K562 (cell line): Measurements from ENCODE around the gene NPC1L1. TPM values are rescaled to one million over a fixed set of nuclear protein-coding genes. Genes with fewer than 3 reads are reported as not detected.
A peak's percentile ranks its signal among the peaks of the same experiment; 100 is the strongest.

ENCODE experiments used
- ATF7 ChIP-seq: fragments of 450-650 bp; IDR thresholded peaks from 2 replicates; pipeline ENCODE4 v1.7.1; 2014; ENCODE audit warnings: mild to moderate bottlenecking, moderate library complexity
- COPS2 ChIP-seq: fragments of 450-650 bp; conservative IDR thresholded peaks from 2 replicates; pipeline ENCODE4 v1.6.1; 2016; ENCODE audit warnings: mild to moderate bottlenecking, moderate library complexity
- CSDE1 ChIP-seq, 2 experiments: fragments of 450-650 bp; IDR thresholded peaks; 2 replicates each; pipeline ENCODE4 v1.6.1; 2016; ENCODE audit warnings: mild to moderate bottlenecking in 1 of 2
- HIVEP1 ChIP-seq: fragments of 250-450 bp; sonication (Bioruptor Pico); IDR thresholded peaks from 2 replicates; pipeline ENCODE4 v1.4.0; 2020; ENCODE audit warnings: mild to moderate bottlenecking
- IFI16 ChIP-seq: fragments of 250-450 bp; sonication (Bioruptor Pico); IDR thresholded peaks from 2 replicates; pipeline ENCODE4 v2.1.2; 2022; ENCODE audit warnings: mild to moderate bottlenecking, inconsistent platforms
- LCOR ChIP-seq: sonication (generic); formaldehyde crosslinking; IDR thresholded peaks from 2 replicates; pipeline ENCODE4 v1.8.0; 2022; ENCODE audit warnings: mild to moderate bottlenecking, missing genetic modification reagents
- MTA3 ChIP-seq: fragments of 450-650 bp; formaldehyde crosslinking; IDR thresholded peaks from 2 replicates; pipeline ENCODE4 v1.6.1; 2017; ENCODE audit warnings: mild to moderate bottlenecking, borderline replicate concordance
- MYBL2 ChIP-seq, 2 experiments: fragments of 450-650 bp in 1 of 2; sonication (generic) in 1 of 2; formaldehyde crosslinking in 1 of 2; IDR thresholded peaks; 2 replicates each; pipeline versions ENCODE4 v1.6.1 to v1.8.1; 2017 to 2022; ENCODE audit warnings: borderline replicate concordance in 1 of 2, inconsistent platforms in 1 of 2, low read depth in 1 of 2, mild to moderate bottlenecking in 1 of 2, missing genetic modification reagents in 1 of 2, moderate library complexity in 1 of 2
- MYC ChIP-seq, 2 experiments: fragments of 250-450 bp in 1 of 2; sonication (Bioruptor Pico) in 1 of 2; IDR thresholded peaks; 2 replicates each; pipeline versions ENCODE4 v1.5.1 to v1.6.1; 2012 to 2021; ENCODE audit warnings: low read depth in 2 of 2, borderline replicate concordance in 1 of 2, improper control_type of control experiment in 1 of 2, low read length in 1 of 2, mild to moderate bottlenecking in 1 of 2, moderate library complexity in 1 of 2
- MYNN ChIP-seq, 2 experiments: sonication (generic); formaldehyde crosslinking in 1 of 2; IDR thresholded peaks; 2 replicates each; pipeline versions ENCODE4 v1.5.0 to v1.6.1; 2016 to 2020; ENCODE audit warnings: antibody characterized with exemption in 1 of 2, missing genetic modification reagents in 1 of 2
- NBN ChIP-seq: fragments of 450-650 bp; IDR thresholded peaks from 2 replicates; pipeline ENCODE4 v1.6.1; 2016; ENCODE audit warnings: low read depth, mild to moderate bottlenecking
- NFATC3 ChIP-seq: fragments of 450-650 bp; IDR thresholded peaks from 2 replicates; pipeline ENCODE4 v1.6.1; 2017; ENCODE audit warnings: mild to moderate bottlenecking
- NFIC ChIP-seq: fragments of 450-650 bp; IDR thresholded peaks from 2 replicates; pipeline ENCODE4 v1.6.1; 2017; ENCODE audit warnings: mild to moderate bottlenecking, inconsistent platforms
- SETDB1 ChIP-seq: IDR thresholded peaks from one replicate; pipeline ENCODE4 v1.6.1; 2012; ENCODE audit warnings: low read length, control low read depth, inconsistent platforms
- SMARCC2 ChIP-seq: fragments of 450-650 bp; IDR thresholded peaks from 2 replicates; pipeline ENCODE4 v1.6.1; 2017; ENCODE audit warnings: antibody characterized with exemption, moderate library complexity, mild to moderate bottlenecking, low read depth
- SNAPC5 ChIP-seq: fragments of 250-450 bp; sonication (Bioruptor Pico); IDR thresholded peaks from 2 replicates; pipeline ENCODE4 v1.8.0; 2021; ENCODE audit warnings: moderate library complexity, mild to moderate bottlenecking, inconsistent platforms
- SPI1 ChIP-seq: IDR thresholded peaks from 2 replicates; pipeline ENCODE4 v1.6.1; 2011; ENCODE audit warnings: low read depth, low read length, control low read depth, borderline replicate concordance
- SRF ChIP-seq, 2 experiments: fragments of 250-450, 450-650 bp in 1 of 2; sonication (Bioruptor Pico) in 1 of 2; sonication (generic) in 1 of 2; formaldehyde crosslinking; IDR thresholded peaks; 2 replicates each; pipeline versions ENCODE4 v1.5.0 to v1.5.1; 2020 to 2022; ENCODE audit warnings: mild to moderate bottlenecking in 1 of 2, missing genetic modification reagents in 1 of 2
- TCFL5 ChIP-seq: fragments of 250-450 bp; sonication (Bioruptor Pico); conservative IDR thresholded peaks from 2 replicates; pipeline ENCODE4 v1.6.1; 2021; ENCODE audit warnings: mild to moderate bottlenecking, moderate library complexity, matching md5 sums
- XRCC5 ChIP-seq: fragments of 200-400 bp; formaldehyde crosslinking; IDR thresholded peaks from 2 replicates; pipeline ENCODE4 v1.6.1; 2017; ENCODE audit warnings: low read depth, mild to moderate bottlenecking, low read length
- ZNF696 ChIP-seq: fragments of 250-450 bp; sonication (Bioruptor Pico); conservative IDR thresholded peaks from 2 replicates; pipeline ENCODE4 v1.4.0; 2020; ENCODE audit warnings: mild to moderate bottlenecking, moderate library complexity
- polyA plus RNA-seq, 8 experiments: library from polyadenylated mRNA; depleted of rRNA in 4 of 8; stranded (reverse) in 5 of 8; unstranded in 3 of 8; fragments of >200 nt; fragmentation: Nextera tagmentation in 2 of 8; fragmentation: Illumina TruSeq in 1 of 8; extraction: Ambion mirVana in 2 of 8; extraction: Trizol in 1 of 8; gene quantifications; 2 replicates each; pipeline versions ENCODE4 v1.2.1 to v1.2.3, GENCODE V29; 2011 to 2014; ENCODE audit warnings: inconsistent platforms in 1 of 8, missing spikeins in 1 of 8
- total RNA-seq, 7 experiments: library from RNA; depleted of rRNA in 6 of 7; stranded (reverse); fragments of >200 nt in 6 of 7; fragmentation: Illumina TruSeq in 2 of 7; extraction: Trizol in 2 of 7; gene quantifications; 2 replicates each; pipeline versions ENCODE4 v1.2.1 to v1.2.3, GENCODE V29; 2011 to 2021; ENCODE audit warnings: low replicate concordance in 1 of 7
- TF ChIP-seq, protein P1 (sequence below): IDR thresholded peaks from 2 replicates; pipeline ENCODE4 v1.6.1; 2014; ENCODE audit warnings: antibody characterized with exemption
- TF ChIP-seq, protein P2 (sequence below): sonication (generic); formaldehyde crosslinking; IDR thresholded peaks from 2 replicates; pipeline ENCODE4 v1.8.0; 2022; ENCODE audit warnings: mild to moderate bottlenecking, missing genetic modification reagents

The NPC1L1 gene
- total and polyA plus RNA-seq, 9 of the 15 experiments (the other 6 are each of a cell fraction or from before 2014, with no cell fraction given) = 0.01 to 0.18 (median 0.07) TPM; not detected in 4

- TF ChIP-seq ATF7 (peak; percentile 11; the same call in 1 of the 2 replicates), ZNF696 (CRISPR knock-in tag) (no peak), COPS2 (no peak), SPI1 (no peak), SMARCC2 (no peak), NFATC3 (no peak), SETDB1 (no peak), SNAPC5 (CRISPR knock-in tag) (no peak), MYC (IDR thresholded peaks at IDR 0.05; ENCODE audit: low read depth, low read length) (peak; percentile 51; the same call in 1 of the 2 replicates), MYC (CRISPR knock-in tag; IDR thresholded peaks at IDR 0.05; ENCODE audit: borderline replicate concordance, low read depth) (no peak), MYNN (IDR thresholded peaks at IDR 0.05) (0 out of 2 replicates have a peak, but pooled peaks have one; percentile 13), MYNN (CRISPR knock-in tag; IDR thresholded peaks at IDR 0.05) (no peak), XRCC5 (0 out of 2 replicates have a peak, but pooled peaks have one; percentile 31), SRF (CRISPR knock-in tag; IDR thresholded peaks at IDR 0.05) (peak in 1 of 2 experiments; percentile 16; a peak in 1 of 4 replicates), IFI16 (CRISPR knock-in tag) (no peak), CSDE1 (IDR thresholded peaks at IDR 0.05) (no peak), LCOR (CRISPR knock-in tag) (no peak), HIVEP1 (CRISPR knock-in tag) (no peak), NBN (no peak), MTA3 (peak; percentile 66; the same call in 1 of the 2 replicates), MYBL2 (IDR thresholded peaks at IDR 0.05; ENCODE audit: low read depth) (no peak), MYBL2 (CRISPR knock-in tag; IDR thresholded peaks at IDR 0.05; ENCODE audit: borderline replicate concordance) (no peak), NFIC (peak; percentile 15; the same call in 1 of the 2 replicates), TCFL5 (CRISPR knock-in tag) (no peak)
- TF ChIP-seq, protein P1, sequence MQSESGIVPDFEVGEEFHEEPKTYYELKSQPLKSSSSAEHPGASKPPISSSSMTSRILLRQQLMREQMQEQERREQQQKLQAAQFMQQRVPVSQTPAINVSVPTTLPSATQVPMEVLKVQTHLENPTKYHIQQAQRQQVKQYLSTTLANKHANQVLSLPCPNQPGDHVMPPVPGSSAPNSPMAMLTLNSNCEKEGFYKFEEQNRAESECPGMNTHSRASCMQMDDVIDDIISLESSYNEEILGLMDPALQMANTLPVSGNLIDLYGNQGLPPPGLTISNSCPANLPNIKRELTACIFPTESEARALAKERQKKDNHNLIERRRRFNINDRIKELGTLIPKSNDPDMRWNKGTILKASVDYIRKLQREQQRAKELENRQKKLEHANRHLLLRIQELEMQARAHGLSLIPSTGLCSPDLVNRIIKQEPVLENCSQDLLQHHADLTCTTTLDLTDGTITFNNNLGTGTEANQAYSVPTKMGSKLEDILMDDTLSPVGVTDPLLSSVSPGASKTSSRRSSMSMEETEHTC = no peak
- TF ChIP-seq, protein P2, sequence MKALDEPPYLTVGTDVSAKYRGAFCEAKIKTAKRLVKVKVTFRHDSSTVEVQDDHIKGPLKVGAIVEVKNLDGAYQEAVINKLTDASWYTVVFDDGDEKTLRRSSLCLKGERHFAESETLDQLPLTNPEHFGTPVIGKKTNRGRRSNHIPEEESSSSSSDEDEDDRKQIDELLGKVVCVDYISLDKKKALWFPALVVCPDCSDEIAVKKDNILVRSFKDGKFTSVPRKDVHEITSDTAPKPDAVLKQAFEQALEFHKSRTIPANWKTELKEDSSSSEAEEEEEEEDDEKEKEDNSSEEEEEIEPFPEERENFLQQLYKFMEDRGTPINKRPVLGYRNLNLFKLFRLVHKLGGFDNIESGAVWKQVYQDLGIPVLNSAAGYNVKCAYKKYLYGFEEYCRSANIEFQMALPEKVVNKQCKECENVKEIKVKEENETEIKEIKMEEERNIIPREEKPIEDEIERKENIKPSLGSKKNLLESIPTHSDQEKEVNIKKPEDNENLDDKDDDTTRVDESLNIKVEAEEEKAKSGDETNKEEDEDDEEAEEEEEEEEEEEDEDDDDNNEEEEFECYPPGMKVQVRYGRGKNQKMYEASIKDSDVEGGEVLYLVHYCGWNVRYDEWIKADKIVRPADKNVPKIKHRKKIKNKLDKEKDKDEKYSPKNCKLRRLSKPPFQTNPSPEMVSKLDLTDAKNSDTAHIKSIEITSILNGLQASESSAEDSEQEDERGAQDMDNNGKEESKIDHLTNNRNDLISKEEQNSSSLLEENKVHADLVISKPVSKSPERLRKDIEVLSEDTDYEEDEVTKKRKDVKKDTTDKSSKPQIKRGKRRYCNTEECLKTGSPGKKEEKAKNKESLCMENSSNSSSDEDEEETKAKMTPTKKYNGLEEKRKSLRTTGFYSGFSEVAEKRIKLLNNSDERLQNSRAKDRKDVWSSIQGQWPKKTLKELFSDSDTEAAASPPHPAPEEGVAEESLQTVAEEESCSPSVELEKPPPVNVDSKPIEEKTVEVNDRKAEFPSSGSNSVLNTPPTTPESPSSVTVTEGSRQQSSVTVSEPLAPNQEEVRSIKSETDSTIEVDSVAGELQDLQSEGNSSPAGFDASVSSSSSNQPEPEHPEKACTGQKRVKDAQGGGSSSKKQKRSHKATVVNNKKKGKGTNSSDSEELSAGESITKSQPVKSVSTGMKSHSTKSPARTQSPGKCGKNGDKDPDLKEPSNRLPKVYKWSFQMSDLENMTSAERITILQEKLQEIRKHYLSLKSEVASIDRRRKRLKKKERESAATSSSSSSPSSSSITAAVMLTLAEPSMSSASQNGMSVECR (CRISPR knock-in tag) = 0 out of 2 replicates have a peak, but pooled peaks have one; percentile 15
Observed at GRCh38 chr7:44565097-44565794, 24.1 kb upstream of the NPC1L1 start (continued).
